SJSA1 (cell line): ENCODE results near the gene TUBG2. TPM values are rescaled to one million over a fixed set of nuclear protein-coding genes. Genes with fewer than 3 reads are reported as not detected.
A peak's percentile ranks its signal among the peaks of the same experiment; 100 is the strongest.

Experiments
- DNase-seq, 2 experiments: peaks; one replicate each; pipeline ENCODE4 v3.0.0-alpha.2; 2015 to 2020; ENCODE audit warnings: low spot score in 2 of 2, low read depth in 1 of 2
- H3K27ac ChIP-seq: fragments of 250-450 bp; sonication (Bioruptor Pico); 2 replicates; pipeline ENCODE4 v1.5.1; 2020; ENCODE audit warnings: mild to moderate bottlenecking, moderate library complexity
- H3K27me3 ChIP-seq: fragments of 250-450 bp; sonication (Bioruptor Pico); replicated peaks from 2 replicates; pipeline ENCODE4 v1.5.1; 2020; ENCODE audit warnings: mild to moderate bottlenecking, moderate library complexity
- H3K36me3 ChIP-seq: fragments of 250-450 bp; sonication (Bioruptor Pico); 2 replicates; pipeline ENCODE4 v1.5.1; 2020; ENCODE audit warnings: mild to moderate bottlenecking
- H3K4me1 ChIP-seq: fragments of 250-450 bp; sonication (Bioruptor Pico); replicated peaks from 2 replicates; pipeline ENCODE4 v1.6.1; 2021; ENCODE audit warnings: mild to moderate bottlenecking
- H3K4me3 ChIP-seq: fragments of 250-450 bp; sonication (Bioruptor Pico); 2 replicates; pipeline ENCODE4 v1.5.1; 2020; ENCODE audit warnings: mild to moderate bottlenecking
- H3K9me3 ChIP-seq: fragments of 250-450 bp; sonication (Bioruptor Pico); replicated peaks from 2 replicates; pipeline ENCODE4 v1.5.1; 2020; ENCODE audit warnings: mild to moderate bottlenecking
- total RNA-seq: library from RNA; depleted of rRNA; stranded (reverse); fragments of >200 nt; shearing (Covaris generic); gene quantifications from 2 replicates; pipeline ENCODE4 v1.2.3, GENCODE V29; 2014

Gene TUBG2
- total RNA-seq, 1 experiment from 2014 or later: 0.92 TPM

DNA sequence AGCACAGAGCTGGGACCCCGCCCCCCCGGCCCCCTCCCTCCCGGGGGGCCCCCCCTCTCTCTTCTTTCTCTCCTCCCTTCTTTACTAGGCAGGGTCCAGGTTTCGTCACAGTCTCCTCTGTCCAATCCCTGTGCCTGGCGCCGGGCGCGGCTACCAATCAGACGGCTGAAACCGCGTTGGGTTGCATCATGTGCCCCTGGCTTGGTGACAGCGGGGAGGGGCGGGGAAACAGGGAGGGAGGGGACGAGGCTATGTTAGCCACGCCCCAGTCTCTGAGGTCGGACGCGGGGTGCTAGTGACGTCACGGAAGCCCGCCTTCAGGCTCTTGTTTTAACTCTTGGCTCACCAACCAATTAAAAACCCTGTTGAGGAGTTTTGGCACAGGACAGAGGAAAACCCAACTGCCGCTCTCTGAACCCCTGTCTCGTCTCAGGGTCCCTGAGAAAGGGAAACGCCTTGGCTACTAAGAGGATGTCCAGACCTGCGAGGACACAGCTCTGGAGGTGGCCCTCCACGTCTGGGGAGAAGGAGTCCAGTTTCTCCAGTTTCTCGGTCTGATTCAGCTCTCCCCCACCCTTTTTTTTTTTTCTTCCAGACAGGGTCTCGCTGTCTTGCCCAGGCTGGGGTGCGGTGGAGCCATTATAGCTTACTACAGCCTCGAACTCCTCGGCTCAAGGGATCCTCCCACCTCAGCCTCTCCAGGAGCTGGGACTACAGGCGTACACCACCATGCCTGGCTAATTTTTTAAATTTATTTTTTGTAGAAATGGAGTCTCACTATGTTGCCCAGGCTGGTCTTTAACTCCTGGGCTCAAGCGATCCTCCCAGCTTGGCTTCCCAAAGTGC is 18.2 kb downstream of the TUBG2 start:
- H3K9me3 ChIP-seq: no peaks in the 10 kb centered on the region

DNA sequence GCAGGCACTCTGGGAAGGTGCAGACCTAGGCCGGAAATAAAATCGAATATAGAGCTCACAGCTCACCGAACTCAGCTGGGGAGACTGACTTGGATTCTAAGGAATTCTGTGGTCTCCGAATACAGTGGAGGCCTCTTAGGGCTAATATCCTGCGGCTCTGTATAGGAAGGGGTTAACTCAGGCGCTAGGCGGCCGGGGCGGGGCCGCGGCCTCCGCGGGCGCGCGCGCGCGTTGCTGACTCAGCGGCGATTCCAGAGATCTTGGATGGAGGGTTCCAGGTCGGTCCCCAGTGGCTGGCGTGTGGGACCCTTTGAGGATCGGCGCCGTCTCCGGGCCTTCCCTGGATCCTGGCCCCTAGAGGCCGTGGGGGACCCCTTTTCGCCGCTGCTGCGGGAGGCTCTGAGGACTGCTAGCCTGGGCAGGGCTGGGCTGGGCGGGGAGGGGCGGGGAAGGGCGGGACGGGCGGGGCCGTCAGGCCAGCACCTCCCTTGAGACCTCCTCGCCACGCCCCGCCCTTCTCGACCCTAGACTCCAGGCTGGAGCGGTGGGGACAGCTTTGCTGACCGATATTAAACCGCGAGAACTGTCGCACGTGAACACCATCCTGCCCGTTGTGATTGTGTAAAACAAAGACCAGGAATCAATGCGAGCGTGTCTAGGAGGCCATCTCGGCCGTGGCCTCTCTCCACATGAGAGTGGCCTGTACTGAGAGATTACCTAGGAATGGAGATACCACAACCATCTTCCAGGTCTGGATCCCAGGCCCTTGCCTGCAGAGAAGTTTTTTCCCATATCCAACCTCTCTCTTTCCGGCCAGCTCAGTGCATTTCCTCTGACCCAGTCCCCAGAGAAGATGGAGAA is 19.1 kb downstream of the TUBG2 start:
- H3K9me3 ChIP-seq: no peaks in the 10 kb centered on the region
- no peaks in the 10 kb centered on the region; the same call in 1 of the 2 replicates for H3K27me3 ChIP-seq
- H3K4me1 ChIP-seq: peaks cover 48% of the 10 kb centered on the region
- no peaks in the 10 kb centered on the region; the same call in 1 of the 2 replicates for H3K36me3 ChIP-seq
- peak overlapping the region; percentile 51 for H3K4me3 ChIP-seq
- DNase-seq: peak; percentile 87 to 93
- H3K27ac ChIP-seq: peak overlapping the region; percentile 67

More for the DNA sequence above, 18.2 kb downstream of the TUBG2 start:
- Histone ChIP-seq H3K4me3 (peak overlapping the region; percentile 70), H3K36me3 (no peaks in the 10 kb centered on the region; the same call in 1 of the 2 replicates), H3K27me3 (no peaks in the 10 kb centered on the region; the same call in 1 of the 2 replicates), H3K4me1 (peaks cover 47% of the 10 kb centered on the region), H3K27ac (peak overlapping the region; percentile 67)
- DNase-seq: peak; percentile 98 to 100

DNA sequence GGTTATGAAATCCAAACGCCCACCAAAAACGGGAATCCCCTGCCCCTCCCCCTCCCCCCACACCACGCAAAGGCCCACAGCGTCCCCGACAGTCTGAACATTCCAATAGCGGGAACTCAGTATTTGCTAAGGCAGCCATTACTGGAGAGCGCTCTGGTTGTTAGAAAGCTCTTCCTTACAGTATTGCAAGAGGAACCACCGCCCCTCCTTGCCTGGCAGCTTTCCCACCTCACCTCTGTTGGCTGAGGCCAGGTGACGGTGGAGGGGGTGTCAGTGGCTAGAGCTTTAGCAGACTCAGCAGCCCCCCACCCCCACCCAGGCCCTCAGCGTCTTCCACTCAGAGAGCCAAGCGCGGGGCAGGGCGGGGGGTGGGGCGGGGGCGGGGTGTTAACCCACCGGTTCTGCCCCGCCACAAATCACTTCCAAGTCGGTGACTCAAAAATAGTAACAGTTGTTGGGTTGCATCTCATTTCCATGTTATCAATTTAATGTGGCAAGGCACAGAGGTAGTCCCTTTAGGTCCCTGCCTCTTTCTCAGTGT is 19.9 kb downstream of the TUBG2 start:
- no peaks in the 10 kb centered on the region; the same call in 1 of the 2 replicates for H3K27me3 ChIP-seq

DNA sequence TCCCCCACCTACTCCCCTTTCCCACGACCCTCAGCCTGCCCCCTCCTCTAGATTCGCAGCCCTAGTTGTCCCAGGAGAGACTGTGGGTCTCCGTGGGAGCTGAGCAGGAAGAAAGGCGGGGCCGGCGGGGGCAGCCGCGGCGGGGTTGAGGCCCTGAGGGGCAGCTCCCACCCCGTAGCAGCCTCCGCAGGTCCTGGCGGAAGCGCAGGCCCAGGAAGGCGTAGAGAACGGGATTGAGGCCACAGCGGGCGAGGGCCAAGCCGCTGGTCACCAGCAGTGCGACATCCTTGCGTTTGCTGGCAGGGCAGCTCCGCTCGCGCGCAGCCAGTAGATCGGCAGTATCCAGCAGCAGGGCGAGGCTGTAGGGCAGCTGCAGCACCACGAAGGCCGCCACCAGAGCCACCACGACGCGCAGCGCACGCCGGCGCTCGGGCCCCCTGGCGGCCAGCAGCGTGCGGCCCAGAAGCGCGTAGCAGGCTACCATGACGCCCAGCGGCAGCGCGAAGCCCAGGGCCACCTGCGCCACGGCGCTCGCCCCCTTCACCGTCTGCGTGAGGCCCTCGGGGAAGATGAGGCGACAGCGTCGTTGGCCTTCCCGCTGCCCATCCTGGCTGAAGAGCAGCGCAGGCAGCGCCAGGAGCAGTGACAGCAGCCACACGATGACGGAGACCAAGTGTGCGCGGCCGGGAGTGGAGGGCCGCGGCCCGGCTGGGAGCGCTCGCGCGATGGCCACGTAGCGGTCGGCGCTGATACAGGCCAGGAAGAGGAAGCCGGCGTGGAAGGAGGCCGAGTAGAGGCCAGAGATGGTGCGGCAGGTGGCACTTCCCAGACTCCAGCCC is 20.6 kb downstream of the TUBG2 start:
- H3K36me3 ChIP-seq: no peaks in the 10 kb centered on the region; the same call in 1 of the 2 replicates
- peak overlapping the region; percentile 51 for H3K27ac ChIP-seq
- peaks cover 48% of the 10 kb centered on the region for H3K4me1 ChIP-seq
- H3K9me3 ChIP-seq: no peaks in the 10 kb centered on the region
- H3K4me3 ChIP-seq: peak overlapping the region; percentile 29
- peak; percentile 75 to 80 for DNase-seq
- no peaks in the 10 kb centered on the region; the same call in 1 of the 2 replicates for H3K27me3 ChIP-seq

More for the DNA sequence above, 19.9 kb downstream of the TUBG2 start:
- Histone ChIP-seq H3K9me3 (no peaks in the 10 kb centered on the region), H3K4me3 (peak overlapping the region; percentile 29), H3K4me1 (peaks cover 48% of the 10 kb centered on the region), H3K36me3 (no peaks in the 10 kb centered on the region; the same call in 1 of the 2 replicates), H3K27ac (peak overlapping the region; percentile 51)
- DNase-seq: no peak

DNA sequence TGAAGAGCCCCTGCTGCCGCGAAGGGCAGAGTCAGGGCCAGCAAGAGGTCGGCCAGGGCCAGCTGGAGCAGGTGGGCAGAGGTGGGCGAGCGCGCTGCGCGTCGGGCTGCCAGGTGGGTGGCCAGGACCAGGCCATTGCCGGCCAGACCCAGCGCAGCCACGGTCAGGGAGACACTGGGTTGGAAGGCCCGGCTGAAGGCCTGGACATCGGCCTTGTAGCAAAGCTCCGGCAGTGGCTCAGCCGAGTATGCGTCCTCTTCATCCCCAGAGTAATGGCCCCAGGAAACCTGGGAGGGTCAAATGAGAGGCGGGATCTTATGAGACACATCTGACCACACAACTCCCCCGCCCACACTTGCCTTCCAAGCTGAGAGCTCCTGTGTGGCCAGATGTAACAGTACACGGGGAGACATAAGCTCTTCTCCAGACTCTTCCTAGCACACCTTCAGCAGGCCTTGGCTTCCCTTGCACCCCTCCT is 21.3 kb downstream of the TUBG2 start:
- H3K36me3 ChIP-seq: no peaks in the 10 kb centered on the region; the same call in 1 of the 2 replicates
- H3K27ac ChIP-seq: no peak overlapping the region
- H3K4me1 ChIP-seq: peaks cover 47% of the 10 kb centered on the region
- H3K4me3 ChIP-seq: no peak overlapping the region
- H3K27me3 ChIP-seq: no peaks in the 10 kb centered on the region; the same call in 1 of the 2 replicates
- no peak for DNase-seq
- H3K9me3 ChIP-seq: no peaks in the 10 kb centered on the region

DNA sequence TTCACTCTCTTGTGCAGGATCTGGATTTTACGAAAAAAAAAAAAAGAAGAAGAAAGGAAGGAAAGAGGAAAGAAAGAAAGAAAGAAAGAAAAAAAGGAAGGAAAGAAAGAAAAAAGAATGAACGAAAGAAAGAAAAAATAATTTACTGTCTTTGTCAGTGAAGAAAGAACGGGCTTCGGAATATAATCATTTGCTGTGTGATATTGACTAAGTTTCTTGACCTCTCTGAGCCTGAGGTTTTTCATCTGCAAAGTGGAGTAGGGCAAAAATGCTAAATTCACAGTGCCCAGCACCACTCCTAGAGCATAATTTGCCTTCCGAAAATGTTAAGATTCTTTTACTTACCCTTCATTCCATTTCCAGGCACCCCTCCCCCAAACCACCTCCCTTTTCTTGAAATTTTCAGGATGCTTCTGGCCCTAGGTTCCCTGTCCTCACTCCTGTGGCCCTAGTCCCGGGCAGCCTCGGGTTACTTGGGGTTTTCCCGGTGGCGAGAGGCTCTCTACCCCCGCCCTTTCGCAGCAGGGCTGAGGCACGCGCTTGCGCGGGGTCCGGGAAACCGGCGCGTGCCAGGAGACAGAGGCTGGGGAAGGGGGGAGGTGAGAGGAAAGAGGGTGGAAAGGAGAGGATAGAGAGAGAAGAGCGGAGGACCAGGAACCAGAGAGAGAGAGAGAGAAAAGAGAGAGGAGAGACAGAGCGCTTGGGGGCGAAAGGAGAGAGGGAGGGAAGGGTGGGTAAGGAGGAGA is 23.1 kb downstream of the TUBG2 start, which contains the start of gene CNTNAP1:
CNTNAP1 (plus strand) TSS at position 556 of the 746 bp plus-strand sequence. CDS start 299 bp downstream, outside the sequence.
- no peaks in the 10 kb centered on the region for H3K27me3 ChIP-seq
- peaks cover 33% of the 10 kb centered on the region for H3K4me1 ChIP-seq
- H3K9me3 ChIP-seq: no peaks in the 10 kb centered on the region
- H3K4me3 ChIP-seq: peak within 1 kb of the TSS; percentile 37
- no peaks in the 10 kb centered on the region for H3K36me3 ChIP-seq
- H3K27ac ChIP-seq: no peak within 1 kb of the TSS
- peak; percentile 52 to 63 for DNase-seq

DNA sequence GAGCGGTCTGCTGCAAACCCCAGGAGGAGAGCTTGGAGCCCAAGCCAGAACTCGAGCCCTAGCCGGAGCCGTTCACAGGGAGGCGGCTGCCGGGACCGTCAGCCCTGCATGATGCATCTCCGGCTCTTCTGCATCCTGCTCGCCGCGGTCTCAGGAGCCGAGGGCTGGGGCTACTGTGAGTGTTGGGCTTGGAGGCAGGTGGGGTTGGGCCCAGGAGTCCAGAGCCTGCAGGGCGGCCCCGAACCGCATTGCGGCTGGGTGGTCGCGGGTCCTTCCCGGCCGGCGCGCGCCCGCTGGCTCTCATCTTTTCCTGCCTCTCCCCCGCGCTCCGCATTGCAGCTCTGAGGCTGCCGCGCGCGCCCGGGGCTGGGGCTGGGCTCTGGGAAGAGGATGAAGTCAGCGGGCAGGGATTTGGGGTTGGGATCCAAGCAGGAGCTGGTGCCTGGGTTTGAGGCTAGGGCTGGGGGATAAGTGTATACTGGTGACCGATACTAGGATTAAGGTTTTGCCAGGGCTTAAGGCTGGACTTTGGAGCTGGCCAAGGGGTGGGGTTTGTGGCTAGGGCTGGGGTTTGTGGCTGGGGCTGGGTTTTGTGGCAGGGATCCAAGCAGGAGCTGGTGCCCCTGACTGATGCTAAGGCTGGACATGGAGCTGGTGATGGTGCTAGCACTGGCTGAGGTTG is 23.8 kb downstream of the TUBG2 start:
- H3K36me3 ChIP-seq: no peaks in the 10 kb centered on the region
- peak in 1 of 2 experiments; percentile 51 for DNase-seq

DNA sequence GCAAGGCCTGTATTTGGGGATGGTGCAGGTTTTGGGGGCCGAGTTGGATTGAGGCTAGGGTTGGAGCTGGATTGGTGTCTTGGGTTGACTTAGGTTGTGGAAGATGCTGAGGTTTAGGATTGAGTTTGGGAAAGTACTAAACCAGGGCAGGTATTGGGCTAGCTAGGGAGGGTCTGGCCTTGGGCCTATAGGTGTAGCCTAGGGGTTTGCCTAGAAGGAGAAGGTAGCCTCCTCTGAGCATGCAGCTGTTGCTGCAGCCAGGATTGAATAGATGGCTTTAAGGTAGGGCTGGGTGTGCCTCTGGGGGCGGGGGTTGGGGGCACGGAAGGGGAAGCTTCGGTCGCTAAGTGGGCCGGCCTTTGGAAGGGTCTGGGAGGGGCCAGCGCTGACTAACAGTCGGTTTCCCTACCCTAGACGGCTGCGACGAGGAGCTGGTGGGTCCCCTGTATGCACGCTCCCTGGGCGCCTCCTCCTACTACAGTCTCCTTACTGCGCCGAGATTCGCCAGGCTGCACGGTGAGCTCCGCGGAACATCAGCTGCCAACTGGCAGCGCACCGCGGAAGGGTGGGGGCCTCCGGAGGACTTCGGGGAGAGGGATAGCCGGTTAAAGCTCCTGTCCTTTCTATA is 24.4 kb downstream of the TUBG2 start:
- H3K27ac ChIP-seq: no peak overlapping the region
- H3K9me3 ChIP-seq: no peaks in the 10 kb centered on the region
- no peaks in the 10 kb centered on the region for H3K36me3 ChIP-seq
- H3K4me1 ChIP-seq: peaks cover 22% of the 10 kb centered on the region
- H3K4me3 ChIP-seq: no peak overlapping the region
- no peaks in the 10 kb centered on the region for H3K27me3 ChIP-seq
- DNase-seq: no peak

More for the DNA sequence above, 23.8 kb downstream of the TUBG2 start:
- Histone ChIP-seq H3K4me1 (peaks cover 26% of the 10 kb centered on the region), H3K9me3 (no peaks in the 10 kb centered on the region), H3K27ac (no peak overlapping the region), H3K27me3 (no peaks in the 10 kb centered on the region), H3K4me3 (peak overlapping the region; percentile 37)

DNA sequence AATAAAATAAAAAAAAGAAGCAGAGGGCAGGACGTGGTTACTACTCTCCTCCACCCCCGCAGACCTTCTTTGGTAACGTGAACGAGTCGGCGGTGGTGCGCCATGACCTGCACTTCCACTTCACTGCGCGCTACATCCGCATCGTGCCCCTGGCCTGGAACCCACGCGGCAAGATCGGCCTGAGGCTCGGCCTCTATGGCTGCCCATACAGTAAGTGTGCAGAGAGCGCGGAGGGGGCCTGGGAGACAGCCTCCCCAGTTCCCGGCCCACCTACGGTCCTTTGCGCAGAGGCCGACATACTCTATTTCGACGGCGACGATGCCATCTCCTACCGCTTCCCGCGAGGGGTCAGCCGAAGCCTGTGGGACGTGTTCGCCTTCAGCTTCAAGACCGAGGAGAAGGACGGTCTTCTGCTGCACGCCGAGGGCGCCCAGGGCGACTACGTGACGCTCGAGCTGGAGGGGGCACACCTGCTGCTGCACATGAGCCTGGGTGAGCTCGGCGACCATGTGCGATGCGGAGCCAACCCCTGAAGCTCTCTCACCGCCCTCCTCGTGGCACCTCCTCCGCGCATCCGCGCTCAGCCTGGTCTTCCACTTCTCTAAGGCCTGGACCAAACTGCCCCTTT is 26.0 kb downstream of the TUBG2 start:
- H3K36me3 ChIP-seq: no peaks in the 10 kb centered on the region
- H3K4me1 ChIP-seq: peaks cover 7% of the 10 kb centered on the region
- DNase-seq: no peak
- H3K4me3 ChIP-seq: no peak overlapping the region
- no peaks in the 10 kb centered on the region for H3K9me3 ChIP-seq
- no peaks in the 10 kb centered on the region for H3K27me3 ChIP-seq
- H3K27ac ChIP-seq: no peak overlapping the region

DNA sequence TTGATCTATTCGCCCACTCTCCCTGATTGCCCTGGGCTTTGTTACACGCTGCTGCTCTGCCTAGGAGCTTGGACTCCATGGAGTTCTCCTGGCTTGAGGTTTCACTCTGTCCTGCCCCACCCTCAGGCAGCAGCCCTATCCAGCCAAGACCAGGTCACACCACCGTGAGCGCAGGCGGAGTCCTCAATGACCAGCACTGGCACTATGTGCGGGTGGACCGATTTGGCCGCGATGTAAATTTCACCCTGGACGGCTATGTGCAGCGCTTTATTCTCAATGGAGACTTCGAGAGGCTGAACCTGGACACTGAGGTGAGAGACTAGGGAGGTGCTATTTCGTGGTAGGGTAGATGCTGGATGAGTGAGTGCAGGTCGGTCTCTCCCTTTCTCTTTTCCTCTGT is 26.7 kb downstream of the TUBG2 start:
- DNase-seq: no peak
- Histone ChIP-seq H3K9me3 (no peaks in the 10 kb centered on the region), H3K27me3 (no peaks in the 10 kb centered on the region), H3K36me3 (no peaks in the 10 kb centered on the region), H3K27ac (no peak overlapping the region), H3K4me1 (peaks cover 4% of the 10 kb centered on the region), H3K4me3 (no peak overlapping the region)

DNA sequence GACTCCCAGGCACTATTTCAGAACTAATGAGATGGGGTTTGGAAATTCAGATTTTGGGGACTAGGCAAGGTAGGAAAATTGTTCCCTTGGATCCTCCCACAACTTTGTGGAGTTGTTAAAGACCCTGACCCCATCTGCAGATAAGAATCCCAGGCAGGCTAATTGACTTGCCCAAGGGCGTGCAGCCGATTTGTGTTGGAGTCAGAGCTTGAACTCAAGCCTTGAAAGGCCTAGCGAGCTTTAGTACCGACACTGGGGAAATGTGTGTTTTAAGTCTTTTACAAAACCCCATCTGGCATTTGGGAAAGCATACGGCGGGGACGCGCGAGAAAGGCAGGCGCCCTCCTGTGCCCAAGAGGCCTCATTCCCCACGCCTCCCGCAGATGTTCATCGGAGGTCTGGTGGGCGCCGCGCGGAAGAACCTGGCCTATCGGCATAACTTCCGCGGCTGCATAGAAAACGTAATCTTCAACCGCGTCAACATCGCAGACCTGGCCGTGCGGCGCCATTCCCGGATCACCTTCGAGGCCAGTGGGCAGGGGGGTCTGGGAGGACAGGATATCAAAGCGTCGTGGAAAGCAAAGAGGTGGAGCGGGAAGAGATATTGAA is 27.5 kb downstream of the TUBG2 start:
- H3K4me3 ChIP-seq: no peak overlapping the region
- no peaks in the 10 kb centered on the region for H3K36me3 ChIP-seq
- no peak for DNase-seq
- no peak overlapping the region for H3K27ac ChIP-seq
- H3K27me3 ChIP-seq: no peaks in the 10 kb centered on the region
- peaks cover 4% of the 10 kb centered on the region for H3K4me1 ChIP-seq
- H3K9me3 ChIP-seq: no peaks in the 10 kb centered on the region
